DOHH2 (cell line): ENCODE measurements around the gene MRC2.

ENCODE experiments used
- CTCF ChIP-seq: fragments of 200-600 bp; sonication (generic); IDR thresholded peaks from one replicate; pipeline ENCODE4 v1.5.1; 2014; ENCODE audit warnings: antibody characterized with exemption, mild to moderate bottlenecking, low read depth, low read length; ENCODE audit not compliant: poor library complexity, severe bottlenecking
- EZH2phosphoT487 ChIP-seq: fragments of 200-600 bp; sonication (generic); IDR thresholded peaks from 2 replicates; pipeline ENCODE4 v1.6.1; 2017; ENCODE audit warnings: borderline replicate concordance, mild to moderate bottlenecking, antibody characterized with exemption, low read length, moderate library complexity, mixed read lengths

- TF ChIP-seq CTCF (no peak), EZH2phosphoT487 (no peak)
These were observed 2.1 kb upstream of the MRC2 start for GRCh38 chr17:62625184-62625869.
